H9 (cell line): ENCODE results near the gene PPP1R1B. TPM values are rescaled to one million over a fixed set of nuclear protein-coding genes. Genes with fewer than 3 reads are reported as not detected.

Source experiments
- DNase-seq: peaks from one replicate; pipeline ENCODE4 v3.0.0-alpha.2; 2017
- H2AFZ ChIP-seq: one replicate; pipeline ENCODE4 v1.6.1; 2013; ENCODE audit warnings: mild to moderate bottlenecking, low read length, control low read depth, moderate library complexity
- H2AK5ac ChIP-seq: 2 replicates; pipeline ENCODE4 v1.6.1; 2013; ENCODE audit warnings: low read length, control low read depth, mixed read lengths; ENCODE audit not compliant: insufficient read length
- H2BK120ac ChIP-seq: one replicate; pipeline ENCODE4 v1.6.1; 2013; ENCODE audit warnings: low read depth, mild to moderate bottlenecking, low read length, control low read depth, inconsistent platforms; ENCODE audit not compliant: poor library complexity, severe bottlenecking
- H2BK12ac ChIP-seq: 2 replicates; pipeline ENCODE4 v1.6.1; 2013; ENCODE audit warnings: low read length, control low read depth, mixed read lengths, low read depth; ENCODE audit not compliant: insufficient read length
- H2BK15ac ChIP-seq: 2 replicates; pipeline ENCODE4 v1.6.1; 2013; ENCODE audit warnings: low read depth, low read length, control low read depth
- H2BK20ac ChIP-seq: one replicate; pipeline ENCODE4 v1.6.1; 2013; ENCODE audit warnings: low read depth, mild to moderate bottlenecking, low read length, control low read depth, inconsistent platforms; ENCODE audit not compliant: poor library complexity, severe bottlenecking
- H2BK5ac ChIP-seq: 2 replicates; pipeline ENCODE4 v1.6.1; 2013; ENCODE audit warnings: low read length, control low read depth, mixed read lengths; ENCODE audit not compliant: insufficient read length
- H3K14ac ChIP-seq: 2 replicates; pipeline ENCODE4 v1.6.1; 2013; ENCODE audit warnings: low read length, control low read depth; ENCODE audit not compliant: insufficient read depth
- H3K18ac ChIP-seq: 2 replicates; pipeline ENCODE4 v1.6.1; 2013; ENCODE audit warnings: low read depth, mild to moderate bottlenecking, mixed read lengths, low read length, control low read depth; ENCODE audit not compliant: insufficient read length
- H3K23ac ChIP-seq: 2 replicates; pipeline ENCODE4 v1.6.1; 2013; ENCODE audit warnings: low read length, control low read depth, mixed read lengths, low read depth; ENCODE audit not compliant: insufficient read length
- H3K23me2 ChIP-seq: 2 replicates; pipeline ENCODE4 v1.6.1; 2013; ENCODE audit warnings: low read depth, mild to moderate bottlenecking, mixed read lengths, low read length, control low read depth; ENCODE audit not compliant: insufficient read length, poor library complexity, severe bottlenecking
- H3K27ac ChIP-seq: 2 replicates; pipeline ENCODE4 v1.5.1; 2013; ENCODE audit warnings: low read length, control low read depth, mixed read lengths, low read depth; ENCODE audit not compliant: insufficient read length
- H3K27me3 ChIP-seq: 2 replicates; pipeline ENCODE4 v1.6.1; 2013; ENCODE audit warnings: low read length, control low read depth, inconsistent platforms; ENCODE audit not compliant: insufficient read depth
- H3K4ac ChIP-seq: 2 replicates; pipeline ENCODE4 v1.6.1; 2013; ENCODE audit warnings: low read depth, mild to moderate bottlenecking, control low read depth, inconsistent platforms, low read length, moderate library complexity
- H3K4me1 ChIP-seq: 2 replicates; pipeline ENCODE4 v1.6.1; 2013; ENCODE audit warnings: low read length, control low read depth, inconsistent platforms; ENCODE audit not compliant: insufficient read depth
- H3K4me2 ChIP-seq: 2 replicates; pipeline ENCODE4 v1.6.1; 2013; ENCODE audit warnings: low read length, control low read depth, mixed read lengths; ENCODE audit not compliant: insufficient read length, insufficient read depth
- H3K56ac ChIP-seq: 2 replicates; pipeline ENCODE4 v1.6.1; 2013; ENCODE audit warnings: low read depth, mild to moderate bottlenecking, mixed read lengths, low read length, control low read depth; ENCODE audit not compliant: insufficient read length
- H3K79me1 ChIP-seq: 2 replicates; pipeline ENCODE4 v1.6.1; 2013; ENCODE audit warnings: low read depth, mild to moderate bottlenecking, moderate library complexity, low read length, control low read depth, inconsistent platforms; ENCODE audit not compliant: insufficient read depth, poor library complexity, severe bottlenecking
- H3K79me2 ChIP-seq: 2 replicates; pipeline ENCODE4 v1.6.1; 2013; ENCODE audit warnings: low read length, control low read depth, inconsistent platforms; ENCODE audit not compliant: insufficient read depth
- H3K9ac ChIP-seq: 2 replicates; pipeline ENCODE4 v1.6.1; 2013; ENCODE audit warnings: low read length, control low read depth, mixed read lengths; ENCODE audit not compliant: insufficient read length; ENCODE audit errors: extremely low read depth
- H3K9me3 ChIP-seq: one replicate; pipeline ENCODE4 v1.6.1; 2013; ENCODE audit warnings: low read depth, low read length, inconsistent platforms; ENCODE audit not compliant: control insufficient read depth
- H3T11ph ChIP-seq: one replicate; pipeline ENCODE4 v1.6.1; 2013; ENCODE audit warnings: mild to moderate bottlenecking, low read length, control low read depth, inconsistent platforms
- H4K20me1 ChIP-seq: one replicate; pipeline ENCODE4 v1.6.1; 2013; ENCODE audit not compliant: control insufficient read depth, insufficient read length, insufficient read depth
- H4K5ac ChIP-seq: 2 replicates; pipeline ENCODE4 v1.6.1; 2013; ENCODE audit warnings: low read depth, mild to moderate bottlenecking, mixed read lengths, low read length, control low read depth; ENCODE audit not compliant: insufficient read length
- H4K8ac ChIP-seq: replicated peaks from 2 replicates; pipeline ENCODE4 v1.6.1; 2013; ENCODE audit warnings: low read length, control low read depth, mixed read lengths, low read depth; ENCODE audit not compliant: insufficient read length
- H4K91ac ChIP-seq: 2 replicates; pipeline ENCODE4 v1.6.1; 2013; ENCODE audit warnings: low read depth, mild to moderate bottlenecking, moderate library complexity, mixed read lengths, low read length, control low read depth; ENCODE audit not compliant: insufficient read length
- H3K27ac Mint-ChIP-seq, 3 experiments: 2 replicates in 2 of 3; 3 replicates in 1 of 3; pipeline ENCODE4 v1.8.0; 2020 to 2021; ENCODE audit warnings: mixed read lengths in 3 of 3, mild to moderate bottlenecking in 1 of 3, moderate library complexity in 1 of 3
- H3K27me3 Mint-ChIP-seq: 2 replicates; pipeline ENCODE4 v1.8.0; 2021; ENCODE audit warnings: low read depth, mild to moderate bottlenecking, moderate library complexity, mixed read lengths
- H3K36me3 Mint-ChIP-seq, 3 experiments: 2 replicates in 2 of 3; 3 replicates in 1 of 3; pipeline ENCODE4 v1.8.0; 2020 to 2021; ENCODE audit warnings: low read depth in 3 of 3, mixed read lengths in 3 of 3; ENCODE audit not compliant: insufficient read depth in 1 of 3
- H3K4me1 Mint-ChIP-seq, 2 experiments: 2 replicates each; pipeline ENCODE4 v1.8.0; 2020; ENCODE audit warnings: mixed read lengths in 2 of 2
- H3K4me3 Mint-ChIP-seq, 2 experiments: 2 replicates in 1 of 2; 3 replicates in 1 of 2; pipeline ENCODE4 v1.8.0; 2020 to 2021; ENCODE audit warnings: mild to moderate bottlenecking in 2 of 2, mixed read lengths in 2 of 2, moderate library complexity in 1 of 2
- H3K9me3 Mint-ChIP-seq, 2 experiments: 2 replicates in 1 of 2; 3 replicates in 1 of 2; pipeline ENCODE4 v1.8.0; 2020; ENCODE audit warnings: mild to moderate bottlenecking in 2 of 2, mixed read lengths in 2 of 2, moderate library complexity in 1 of 2
- WGBS: extraction: QIAGEN DNeasy Blood & Tissue Kit; methylation state at CpG from one replicate; pipeline ENCODE4 v1.1.7; 2013; ENCODE audit warnings: missing lambda C conversion rate, low lambda C conversion rate, mixed read lengths; ENCODE audit not compliant: insufficient read length; ENCODE audit errors: extremely low coverage; 5-methylcytosine and 5-hydroxymethylcytosine counted together
- total RNA-seq: library from RNA; stranded (reverse); gene quantifications from 2 replicates; pipeline ENCODE4 v1.2.1, GENCODE V29; 2021
- TF ChIP-seq, protein P1 (sequence below): fragments of 200-600 bp; sonication (generic); conservative IDR thresholded peaks from 3 replicates; pipeline ENCODE4 v1.8.0; 2021; ENCODE audit warnings: antibody characterized with exemption, mild to moderate bottlenecking

Gene PPP1R1B
- total RNA-seq, 1 experiment from 2014 or later: 15.5 TPM

DNA sequence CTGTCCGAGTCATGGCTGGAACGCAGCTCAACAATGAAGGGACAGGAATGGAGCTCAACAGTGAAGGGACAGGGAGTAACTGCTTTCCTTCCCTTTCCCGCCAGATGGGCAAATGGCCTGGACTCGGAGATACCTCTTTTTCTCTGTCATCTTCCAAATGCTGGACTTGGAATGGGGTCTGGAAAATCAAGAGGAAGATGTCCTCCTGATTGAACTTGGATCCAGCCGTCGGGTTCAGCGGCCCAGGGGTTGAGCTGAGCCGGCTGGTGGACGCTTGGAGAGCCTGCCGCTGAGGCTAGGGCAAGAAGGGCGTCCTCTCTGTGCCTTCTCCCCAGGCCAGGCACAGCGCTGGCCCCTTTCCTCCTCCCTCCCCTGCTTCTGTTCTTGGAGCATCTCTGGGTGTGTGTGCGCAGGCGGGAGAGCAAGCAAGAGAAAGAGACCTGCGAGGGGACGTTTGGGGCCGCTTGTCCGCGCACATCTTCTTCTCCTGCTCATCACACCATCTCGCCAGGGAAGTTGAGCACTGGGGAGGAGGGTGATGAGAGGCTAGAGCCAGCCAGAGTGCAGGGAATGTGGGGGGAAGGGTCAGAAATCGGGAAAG lies 25.7 kb upstream of the PPP1R1B start:
- Histone ChIP-seq H3K27me3 (peaks cover 93% of the 10 kb centered on the region), H3K14ac (no peak overlapping the region), H3K23ac (no peak overlapping the region), H3K79me1 (no peaks in the 10 kb centered on the region), H2BK15ac (no peak overlapping the region), H4K91ac (no peak overlapping the region), H4K8ac (no peak overlapping the region), H3K4me2 (peak overlapping the region; percentile 28), H3K9me3 (no peaks in the 10 kb centered on the region), H3K79me2 (no peaks in the 10 kb centered on the region), H4K5ac (no peak overlapping the region), H2BK12ac (no peak overlapping the region), H2BK120ac (no peak overlapping the region), H4K20me1 (no peaks in the 10 kb centered on the region), H3K18ac (peak overlapping the region; percentile 7), H3K27ac (no peak overlapping the region), H3K4me1 (no peaks in the 10 kb centered on the region; the same call in 1 of the 2 replicates), H2BK20ac (no peak overlapping the region), H3K23me2 (peaks cover 11% of the 10 kb centered on the region), H3K9ac (no peak overlapping the region), H2AFZ (no peak overlapping the region), H3K56ac (no peak overlapping the region), H3K4ac (no peak overlapping the region), H3T11ph (no peak overlapping the region), H2AK5ac (no peak overlapping the region), H2BK5ac (no peak overlapping the region)
- no CpG with 5 or more reads among the region's 21 CpGs for WGBS
- H3K27ac Mint-ChIP-seq: no peak overlapping the region
- DNase-seq: peak; percentile 88
- no peaks in the 10 kb centered on the region; a peak in 1 of 7 replicates for H3K36me3 Mint-ChIP-seq
- H3K27me3 Mint-ChIP-seq: peaks cover 98% of the 10 kb centered on the region
- peak overlapping the region; percentile 10 to 69; a peak in 4 of 5 replicates for H3K4me3 Mint-ChIP-seq
- peaks cover 3 to 4% of the 10 kb centered on the region in 2 experiments; a peak in 2 of 5 replicates for H3K9me3 Mint-ChIP-seq
- TF ChIP-seq, protein P1, sequence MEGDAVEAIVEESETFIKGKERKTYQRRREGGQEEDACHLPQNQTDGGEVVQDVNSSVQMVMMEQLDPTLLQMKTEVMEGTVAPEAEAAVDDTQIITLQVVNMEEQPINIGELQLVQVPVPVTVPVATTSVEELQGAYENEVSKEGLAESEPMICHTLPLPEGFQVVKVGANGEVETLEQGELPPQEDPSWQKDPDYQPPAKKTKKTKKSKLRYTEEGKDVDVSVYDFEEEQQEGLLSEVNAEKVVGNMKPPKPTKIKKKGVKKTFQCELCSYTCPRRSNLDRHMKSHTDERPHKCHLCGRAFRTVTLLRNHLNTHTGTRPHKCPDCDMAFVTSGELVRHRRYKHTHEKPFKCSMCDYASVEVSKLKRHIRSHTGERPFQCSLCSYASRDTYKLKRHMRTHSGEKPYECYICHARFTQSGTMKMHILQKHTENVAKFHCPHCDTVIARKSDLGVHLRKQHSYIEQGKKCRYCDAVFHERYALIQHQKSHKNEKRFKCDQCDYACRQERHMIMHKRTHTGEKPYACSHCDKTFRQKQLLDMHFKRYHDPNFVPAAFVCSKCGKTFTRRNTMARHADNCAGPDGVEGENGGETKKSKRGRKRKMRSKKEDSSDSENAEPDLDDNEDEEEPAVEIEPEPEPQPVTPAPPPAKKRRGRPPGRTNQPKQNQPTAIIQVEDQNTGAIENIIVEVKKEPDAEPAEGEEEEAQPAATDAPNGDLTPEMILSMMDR: no peak
- peaks cover 33 to 74% of the 10 kb centered on the region in 2 experiments for H3K4me1 Mint-ChIP-seq
